OCI-LY7 (cell line): ENCODE measurements around the gene MTFMT.

Source experiments
- CTCF ChIP-seq: fragments of 200-600 bp; sonication (generic); conservative IDR thresholded peaks from 2 replicates; pipeline ENCODE4 v1.5.1; 2014; ENCODE audit warnings: mild to moderate bottlenecking, antibody characterized with exemption, low read length, moderate library complexity, mixed read lengths
- EZH2phosphoT487 ChIP-seq: fragments of 200-600 bp; sonication (generic); IDR thresholded peaks from 2 replicates; pipeline ENCODE4 v1.6.1; 2018; ENCODE audit warnings: low read depth, borderline replicate concordance, mild to moderate bottlenecking, mixed run types, antibody characterized with exemption, low read length, moderate library complexity, mixed read lengths

DNA sequence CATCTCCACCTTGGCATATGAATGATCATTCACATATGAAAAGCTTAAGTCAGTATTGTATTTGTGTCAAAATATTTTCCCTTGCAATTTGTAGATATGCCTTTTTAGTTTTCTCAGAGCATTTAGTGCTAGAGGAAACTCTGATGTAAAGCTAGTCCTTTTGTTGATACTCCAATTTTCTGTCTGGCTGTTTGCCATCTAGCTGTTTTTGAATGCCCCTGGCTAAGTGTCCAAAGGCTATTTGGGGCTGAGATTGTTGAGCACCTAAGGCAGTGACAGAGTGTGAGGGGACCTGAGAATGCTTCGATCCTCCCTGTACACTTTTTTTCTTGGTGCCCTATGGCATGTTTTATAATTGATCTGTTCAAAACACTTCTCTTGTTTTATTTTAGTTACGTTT is 18.8 kb upstream of the MTFMT start:
- no peak for TF ChIP-seq CTCF
- no peak for TF ChIP-seq EZH2phosphoT487
